ENCODE results near the gene FUT8.

Gene FUT8

GRCh38 chr14:65783576-65783975 is 371.0 kb downstream of the FUT8 start:
- no peak for DNase-seq

GRCh38 chr14:65784574-65784973 is 372.0 kb downstream of the FUT8 start:
- no peak for DNase-seq

GRCh38 chr14:65787461-65787860 is 374.9 kb downstream of the FUT8 start:
- no peak for DNase-seq

- no peak for DNase-seq
Measured at GRCh38 chr14:65788876-65789275, 376.3 kb downstream of the FUT8 start.

- no peak for DNase-seq
Measured at GRCh38 chr14:65789363-65789762, 376.8 kb downstream of the FUT8 start.

- no peak for DNase-seq
Measured at GRCh38 chr14:65790172-65790815, 377.8 kb downstream of the FUT8 start.

- no peak for DNase-seq
Measured at GRCh38 chr14:65791191-65791981, 378.9 kb downstream of the FUT8 start.

GRCh38 chr14:65792208-65792905 is 379.8 kb downstream of the FUT8 start:
- DNase-seq: no peak
